Choroid plexus epithelial cell (primary cell): Measurements from ENCODE around the gene AKNA.

ENCODE experiments used
- DNase-seq: peaks from one replicate; pipeline ENCODE4 v3.0.0-alpha.2; 2010; ENCODE audit warnings: low read depth
- H3K4me3 ChIP-seq: 2 replicates; pipeline ENCODE4 v1.5.1; 2011; ENCODE audit warnings: low read depth, mild to moderate bottlenecking, control low read depth, low read length, moderate library complexity
- TF ChIP-seq, protein P1 (sequence below): conservative IDR thresholded peaks from 2 replicates; pipeline ENCODE4 v1.5.1; 2011; ENCODE audit warnings: low read depth, mild to moderate bottlenecking, control low read depth, inconsistent platforms, low read length, moderate library complexity

AKNA gene

DNA sequence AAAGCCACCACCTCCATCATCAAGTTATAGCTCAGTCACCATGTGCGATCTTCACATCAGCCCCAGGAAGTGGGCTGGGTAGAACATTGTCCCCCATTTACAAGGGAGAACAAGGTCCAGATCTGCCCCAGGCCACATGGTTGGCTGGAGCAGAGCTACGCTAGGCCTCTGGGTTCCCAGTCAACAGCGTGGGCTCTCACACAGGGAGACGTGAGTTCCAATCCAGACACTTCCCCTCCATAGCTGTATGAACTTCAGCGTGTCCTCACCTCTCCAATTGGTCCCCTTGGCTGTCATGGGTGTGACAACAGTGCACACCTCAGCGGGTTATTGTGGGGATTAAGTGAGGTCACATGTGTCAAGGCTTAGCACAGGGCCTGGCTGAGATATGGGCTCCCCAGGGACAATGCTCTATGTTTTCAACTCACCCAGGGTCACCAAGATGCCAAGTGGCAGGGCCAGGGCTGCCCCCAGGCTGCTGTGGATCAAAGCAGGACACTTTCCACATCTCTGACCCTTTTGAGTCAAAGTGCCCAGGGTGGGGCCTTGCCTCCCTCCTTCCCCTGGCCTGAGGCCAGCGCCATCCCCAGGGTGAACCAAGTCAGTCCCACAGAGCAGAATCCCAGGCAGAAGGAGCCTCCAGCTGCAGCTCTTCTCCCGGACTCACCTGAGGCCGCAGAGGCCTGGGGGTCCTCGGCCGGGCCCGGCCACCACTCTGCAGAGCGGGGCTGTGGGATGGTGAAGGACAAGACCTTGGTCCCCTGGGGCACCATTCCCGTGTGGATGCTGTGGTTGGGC lies 19.8 kb downstream of the AKNA start:
- DNase-seq: no peak
- TF ChIP-seq, protein P1, sequence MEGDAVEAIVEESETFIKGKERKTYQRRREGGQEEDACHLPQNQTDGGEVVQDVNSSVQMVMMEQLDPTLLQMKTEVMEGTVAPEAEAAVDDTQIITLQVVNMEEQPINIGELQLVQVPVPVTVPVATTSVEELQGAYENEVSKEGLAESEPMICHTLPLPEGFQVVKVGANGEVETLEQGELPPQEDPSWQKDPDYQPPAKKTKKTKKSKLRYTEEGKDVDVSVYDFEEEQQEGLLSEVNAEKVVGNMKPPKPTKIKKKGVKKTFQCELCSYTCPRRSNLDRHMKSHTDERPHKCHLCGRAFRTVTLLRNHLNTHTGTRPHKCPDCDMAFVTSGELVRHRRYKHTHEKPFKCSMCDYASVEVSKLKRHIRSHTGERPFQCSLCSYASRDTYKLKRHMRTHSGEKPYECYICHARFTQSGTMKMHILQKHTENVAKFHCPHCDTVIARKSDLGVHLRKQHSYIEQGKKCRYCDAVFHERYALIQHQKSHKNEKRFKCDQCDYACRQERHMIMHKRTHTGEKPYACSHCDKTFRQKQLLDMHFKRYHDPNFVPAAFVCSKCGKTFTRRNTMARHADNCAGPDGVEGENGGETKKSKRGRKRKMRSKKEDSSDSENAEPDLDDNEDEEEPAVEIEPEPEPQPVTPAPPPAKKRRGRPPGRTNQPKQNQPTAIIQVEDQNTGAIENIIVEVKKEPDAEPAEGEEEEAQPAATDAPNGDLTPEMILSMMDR: no peak
- no peak overlapping the region for H3K4me3 ChIP-seq

DNA sequence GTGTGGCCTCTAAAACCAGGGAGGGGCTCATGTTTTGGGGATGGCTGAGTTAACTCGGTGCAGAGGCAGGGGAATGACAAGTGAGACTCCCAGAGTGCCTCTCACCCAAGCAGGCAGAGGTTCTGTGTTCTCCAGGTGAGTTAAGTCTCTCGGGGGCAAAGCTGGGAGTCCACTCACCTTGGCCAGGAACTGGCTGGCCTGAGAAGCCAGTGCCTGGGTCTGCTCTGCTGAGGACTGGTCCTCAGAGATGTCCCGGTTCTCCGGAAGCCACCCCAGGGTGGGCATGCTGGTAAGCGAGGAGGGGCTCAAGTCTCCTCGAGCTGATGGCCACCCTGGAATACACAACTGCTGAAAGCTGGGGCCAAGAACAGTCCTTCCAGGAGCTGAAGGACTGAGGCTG lies 20.4 kb downstream of the AKNA start:
- no peak overlapping the region for H3K4me3 ChIP-seq
- TF ChIP-seq, protein P1: no peak
- DNase-seq: no peak

DNA sequence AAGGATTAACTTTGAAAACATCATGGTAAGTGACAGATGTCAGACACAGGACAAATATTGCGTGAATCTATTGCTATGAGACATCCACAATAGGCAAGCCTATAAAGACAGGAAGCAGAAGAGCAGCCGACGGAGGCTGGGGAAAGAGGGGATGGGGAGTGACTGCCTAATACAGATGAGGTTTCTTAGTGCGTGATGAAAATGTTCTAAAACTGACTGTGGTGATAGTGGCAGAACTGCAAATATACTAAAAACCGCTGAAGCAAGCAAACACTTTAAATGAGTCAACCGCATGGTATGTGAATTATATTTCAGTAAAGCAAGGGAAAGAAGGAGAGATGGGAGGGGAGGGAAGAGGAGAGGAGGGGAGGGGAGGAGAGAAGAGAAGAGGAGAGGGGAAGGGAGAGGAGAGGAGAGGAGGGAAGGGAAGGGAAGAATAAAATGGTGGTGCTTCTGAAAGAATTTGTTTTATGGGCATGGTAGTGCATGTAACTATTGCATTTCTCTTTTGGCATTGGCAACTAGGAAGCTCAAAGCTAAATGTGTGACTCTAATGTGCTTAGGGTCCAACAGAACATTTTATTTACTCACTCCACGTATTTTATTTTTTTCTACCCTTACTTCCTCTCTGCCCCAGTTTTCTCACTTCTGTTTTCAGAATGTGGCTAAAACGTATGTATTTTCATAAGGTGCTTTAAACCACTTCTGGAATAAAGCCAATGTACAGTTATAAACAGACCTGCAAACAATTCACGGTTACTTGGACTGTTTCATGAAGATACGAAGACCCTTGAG lies 21.3 kb downstream of the AKNA start:
- TF ChIP-seq, protein P1: no peak
- H3K4me3 ChIP-seq: no peak overlapping the region
- peak; percentile 94 for DNase-seq

DNA sequence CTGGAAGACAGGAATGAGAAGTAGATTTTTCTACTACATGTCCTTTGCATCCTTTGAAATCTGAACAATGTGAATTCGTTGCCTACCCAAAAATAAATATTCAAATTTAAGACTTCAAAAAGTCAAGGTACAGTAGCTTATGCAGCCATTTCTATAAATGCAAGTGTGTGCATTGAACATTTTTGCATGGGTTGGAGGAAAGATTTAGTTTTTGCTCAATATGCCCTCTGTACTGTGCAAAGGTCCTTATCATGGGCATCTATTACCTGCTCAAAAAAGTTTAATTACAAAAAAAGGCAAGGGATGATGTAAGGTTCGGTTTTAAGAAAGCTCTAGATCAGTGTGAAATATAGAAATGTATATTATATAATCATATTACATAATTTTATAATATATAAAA lies 22.6 kb downstream of the AKNA start:
- TF ChIP-seq, protein P1: no peak
- no peak overlapping the region for H3K4me3 ChIP-seq
- DNase-seq: no peak

DNA sequence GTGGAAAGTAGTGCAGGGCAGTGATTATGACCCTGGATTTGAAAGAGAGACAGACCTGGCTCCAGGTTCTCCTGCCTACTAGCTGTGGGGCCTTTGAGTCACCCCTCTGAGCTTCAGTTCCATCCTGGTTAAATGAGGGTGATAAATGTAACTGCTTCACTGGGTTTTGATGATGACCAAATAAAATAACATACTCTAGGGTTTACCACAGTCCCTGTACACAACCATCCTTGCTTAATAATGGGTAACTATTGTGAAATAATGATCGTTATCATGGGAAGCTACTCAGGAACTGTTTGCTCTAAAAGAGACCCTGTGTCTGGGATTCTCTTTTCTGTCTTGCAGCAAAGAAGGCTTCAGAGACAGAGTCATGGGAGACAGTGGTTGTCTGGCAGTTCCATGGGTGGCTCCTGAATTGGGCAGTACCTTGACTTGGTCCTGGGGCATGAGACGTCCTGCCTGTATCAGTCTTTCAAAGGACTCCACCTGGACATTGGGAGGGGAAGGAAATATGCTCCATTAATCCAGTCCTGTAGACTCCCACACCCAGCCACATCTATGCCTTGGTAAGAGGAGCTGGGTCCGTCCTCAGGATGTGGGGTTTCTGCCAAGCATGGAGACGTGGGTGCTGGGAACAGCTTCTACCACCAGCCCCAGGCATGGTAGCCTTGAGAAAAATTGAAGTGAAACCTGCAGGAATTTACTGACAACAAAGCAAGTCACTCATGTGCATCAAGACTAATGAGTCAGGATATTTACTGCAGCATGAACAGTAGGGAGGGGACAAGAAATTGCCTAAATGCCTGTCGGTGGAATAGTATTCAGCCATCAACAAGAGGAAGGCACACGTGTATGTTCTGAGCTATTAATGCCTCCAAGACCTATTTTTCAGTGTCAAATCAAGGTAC lies 23.4 kb downstream of the AKNA start:
- H3K4me3 ChIP-seq: no peak overlapping the region
- peak; percentile 90 for DNase-seq
- TF ChIP-seq, protein P1: no peak

DNA sequence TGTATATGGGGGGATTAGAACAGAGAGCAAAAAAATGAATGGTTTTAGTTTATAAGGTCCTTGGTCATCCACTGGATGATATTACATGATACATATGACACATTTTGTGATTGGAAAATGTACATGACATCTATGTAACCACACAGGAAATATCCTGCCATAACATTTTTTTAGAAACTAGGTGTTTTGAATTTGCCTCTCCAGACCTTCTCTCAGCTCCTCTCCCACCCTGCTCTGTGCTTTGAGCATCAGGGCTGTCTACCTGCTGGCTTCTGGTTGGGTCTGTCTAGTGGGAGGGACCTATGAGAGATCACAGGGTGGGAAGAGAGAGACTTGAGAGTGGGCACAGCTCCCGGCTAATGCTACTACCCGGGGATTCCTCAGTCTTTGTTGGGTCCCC lies 24.4 kb downstream of the AKNA start:
- TF ChIP-seq, protein P1: no peak
- no peak for DNase-seq
- no peak overlapping the region for H3K4me3 ChIP-seq
